SK-N-SH (cell line): Measurements from ENCODE around the gene IQCK. TPM values are rescaled to one million over a fixed set of nuclear protein-coding genes. Genes with fewer than 3 reads are reported as not detected.

Source experiments
- CTCF ChIA-PET: fragments of 300-600, 350-600 bp; formaldehyde crosslinking; extraction: SDS; loops from one replicate; lab custom pipeline; 2021; lab: Yijun Ruan, JAX
- POLR2A ChIA-PET: fragments of 350-600 bp; sonication (Branson Sonifier 250); formaldehyde crosslinking; extraction: SDS; loops from one replicate; lab custom pipeline; 2020; ENCODE audit warnings: antibody characterized with exemption, inconsistent platforms; lab: Yijun Ruan, JAX
- DNase-seq: peaks from one replicate; pipeline ENCODE4 v3.0.0; 2012
- H2AFZ ChIP-seq: fragments of 200-600 bp; sonication (generic); 2 replicates; pipeline ENCODE4 v1.8.1; 2016; ENCODE audit warnings: antibody characterized with exemption, mild to moderate bottlenecking, low read depth
- H3F3A ChIP-seq: fragments of 200-600 bp; sonication (generic); replicated peaks from 2 replicates; pipeline ENCODE3; 2016; ENCODE audit warnings: antibody characterized with exemption, mild to moderate bottlenecking; ENCODE audit not compliant: insufficient read depth
- H3K27ac ChIP-seq, 2 experiments: fragments of 200-500 bp in 1 of 2; fragments of 200-600 bp in 1 of 2; sonication (Bioruptor generic) in 1 of 2; sonication (generic), shearing (Covaris generic) in 1 of 2; 2 replicates each; pipeline versions ENCODE4 v1.5.1 to v1.6.1; 2014 to 2016; ENCODE audit warnings: low read depth in 2 of 2, inconsistent platforms in 1 of 2, low read length in 1 of 2, mild to moderate bottlenecking in 1 of 2, mixed read lengths in 1 of 2
- H3K27me3 ChIP-seq: fragments of 200-600 bp; sonication (generic), shearing (Covaris generic); 2 replicates; pipeline ENCODE4 v1.6.1; 2016; ENCODE audit warnings: mixed run types; ENCODE audit not compliant: insufficient read depth
- H3K36me3 ChIP-seq, 2 experiments: fragments of 200-500 bp in 1 of 2; fragments of 200-600 bp in 1 of 2; sonication (Bioruptor generic) in 1 of 2; sonication (generic) in 1 of 2; replicated peaks in 1 of 2; 2 replicates each; pipeline versions ENCODE3 to v1.5.1; 2014 to 2016; ENCODE audit warnings: low read length in 1 of 2, mild to moderate bottlenecking in 1 of 2; ENCODE audit not compliant: insufficient read depth in 2 of 2, control insufficient read depth in 1 of 2
- H3K4me1 ChIP-seq, 2 experiments: fragments of 200-500 bp in 1 of 2; fragments of 200-600 bp in 1 of 2; sonication (Bioruptor generic) in 1 of 2; sonication (generic), shearing (Covaris generic) in 1 of 2; 2 replicates each; pipeline versions ENCODE4 v1.5.1 to v1.6.1; 2014 to 2016; ENCODE audit warnings: low read depth in 1 of 2, low read length in 1 of 2, mixed run types in 1 of 2; ENCODE audit not compliant: insufficient read depth in 2 of 2, control insufficient read depth in 1 of 2
- H3K4me2 ChIP-seq: fragments of 200-600 bp; sonication (generic), shearing (Covaris generic); 2 replicates; pipeline ENCODE4 v1.6.1; 2017; ENCODE audit warnings: mixed run types
- H3K4me3 ChIP-seq, 2 experiments: fragments of 200-500 bp in 1 of 2; fragments of 200-600 bp in 1 of 2; sonication (Bioruptor generic) in 1 of 2; sonication (generic), shearing (Covaris generic) in 1 of 2; 2 replicates each; pipeline versions ENCODE4 v1.5.1 to v1.8.1; 2014 to 2016; ENCODE audit warnings: low read depth in 2 of 2, inconsistent platforms in 1 of 2, low read length in 1 of 2, mild to moderate bottlenecking in 1 of 2, mixed read lengths in 1 of 2, moderate library complexity in 1 of 2
- H3K79me2 ChIP-seq: fragments of 200-600 bp; sonication (generic); 2 replicates; pipeline ENCODE4 v1.8.1; 2017; ENCODE audit warnings: mild to moderate bottlenecking; ENCODE audit not compliant: insufficient read depth
- H3K9ac ChIP-seq: fragments of 200-600 bp; sonication (generic); 2 replicates; pipeline ENCODE4 v1.6.1; 2017; ENCODE audit warnings: mixed run types
- H3K9me2 ChIP-seq: fragments of 200-600 bp; sonication (generic); 2 replicates; pipeline ENCODE4 v1.6.1; 2017; ENCODE audit warnings: mixed run types
- H3K9me3 ChIP-seq: fragments of 200-600 bp; sonication (generic); 2 replicates; pipeline ENCODE4 v1.6.1; 2017; ENCODE audit warnings: mixed run types, mild to moderate bottlenecking, moderate library complexity
- H4K20me1 ChIP-seq: fragments of 200-600 bp; sonication (generic); 2 replicates; pipeline ENCODE4 v1.6.1; 2017; ENCODE audit warnings: mild to moderate bottlenecking, mixed run types; ENCODE audit not compliant: insufficient read depth
- CHD2 ChIP-seq: fragments of 150-350 bp; IDR thresholded peaks from 2 replicates; pipeline ENCODE4 v1.6.1; 2018; ENCODE audit warnings: low read length; ENCODE audit not compliant: partially characterized antibody
- FOXJ3 ChIP-seq: sonication (generic); formaldehyde crosslinking; IDR thresholded peaks from 2 replicates; pipeline ENCODE4 v1.5.1; 2020; ENCODE audit warnings: mild to moderate bottlenecking, missing genetic modification reagents
- FOXM1 ChIP-seq: IDR thresholded peaks from 2 replicates; pipeline ENCODE4 v1.4.0; 2012; ENCODE audit warnings: low read depth, mild to moderate bottlenecking
- GABPA ChIP-seq: IDR thresholded peaks from 2 replicates; pipeline ENCODE4 v1.4.0; 2012; ENCODE audit warnings: low read depth, mild to moderate bottlenecking
- IRF3 ChIP-seq: fragments of 150-350 bp; IDR thresholded peaks from 2 replicates; pipeline ENCODE4 v1.6.1; 2016; ENCODE audit warnings: mild to moderate bottlenecking, low read depth, low read length
- JUND ChIP-seq: IDR thresholded peaks from 2 replicates; pipeline ENCODE4 v1.4.0; 2012
- MEF2A ChIP-seq: IDR thresholded peaks from 2 replicates; pipeline ENCODE4 v1.4.0; 2012; ENCODE audit warnings: low read depth, borderline replicate concordance
- NFIC ChIP-seq: IDR thresholded peaks from 2 replicates; pipeline ENCODE4 v1.4.0; 2012; ENCODE audit warnings: borderline replicate concordance
- RCOR1 ChIP-seq: fragments of 150-350 bp; IDR thresholded peaks from 2 replicates; pipeline ENCODE4 v1.6.1; 2017; ENCODE audit warnings: antibody characterized with exemption, low read length
- RXRA ChIP-seq: IDR thresholded peaks from 2 replicates; pipeline ENCODE4 v1.4.0; 2012; ENCODE audit warnings: low read depth, mild to moderate bottlenecking, borderline replicate concordance
- TAF1 ChIP-seq: IDR thresholded peaks from 2 replicates; pipeline ENCODE4 v1.6.1; 2012; ENCODE audit warnings: low read depth, mild to moderate bottlenecking, low read length, moderate library complexity, borderline replicate concordance
- USF1 ChIP-seq: IDR thresholded peaks from 2 replicates; pipeline ENCODE4 v1.4.0; 2012; ENCODE audit warnings: low read depth, borderline replicate concordance
- WGBS: methylation state at CpG from one replicate; pipeline ENCODE4 v1.1.6; 2017; ENCODE audit warnings: low lambda C conversion rate; 5-methylcytosine and 5-hydroxymethylcytosine counted together
- polyA plus RNA-seq, 3 experiments: library from polyadenylated mRNA; depleted of rRNA; stranded (reverse); fragments of >200 nt; gene quantifications; 2 replicates each; pipeline ENCODE4 v1.2.3, GENCODE V29; 2012

IQCK gene
- polyA plus RNA-seq, 1 of the 3 experiments (the other 2 are of a cell fraction) = 7.3 TPM

GRCh38 chr16:19837984-19838707, 120.1 kb downstream of the IQCK start:
- no peak overlapping the region for H3K9ac ChIP-seq

GRCh38 chr16:19840524-19841110, 122.5 kb downstream of the IQCK start:
- CTCF ChIA-PET = interaction anchor here (0.6 kb wide), 1 partner anchor 866 kb away, joined by 3 read pairs; no protein-coding TSS in a partner anchor
- Histone ChIP-seq H3K27me3 (no peaks in the 10 kb centered on the region), H3K79me2 (no peaks in the 10 kb centered on the region), H3K36me3 (no peaks in the 10 kb centered on the region), H4K20me1 (no peaks in the 10 kb centered on the region), H3K9ac (no peak overlapping the region), H3K4me1 (0 out of 4 replicates have a peak, but pooled peaks cover 0 to 3% of the 10 kb centered on the region in 2 experiments), H2AFZ (no peak overlapping the region), H3K27ac (no peak overlapping the region), H3K4me2 (no peak overlapping the region), H3K9me3 (no peaks in the 10 kb centered on the region), H3K4me3 (no peak overlapping the region), H3F3A (peaks cover 17% of the 10 kb centered on the region), H3K9me2 (no peaks in the 10 kb centered on the region)
- 92% methylated on average over 3 of the region's 3 CpGs for WGBS
- DNase-seq = no peak
- TF ChIP-seq FOXJ3 (CRISPR knock-in tag) = no peak
- no peak for TF ChIP-seq JUND
- TF ChIP-seq RXRA = no peak
- no peak for TF ChIP-seq MEF2A
- TF ChIP-seq TAF1 = no peak
- TF ChIP-seq RCOR1 = no peak
- TF ChIP-seq USF1 = no peak
- TF ChIP-seq FOXM1 = no peak
- POLR2A ChIA-PET = no interaction called here

More at GRCh38 chr16:19837984-19838707, 120.1 kb downstream of the IQCK start:
- Histone ChIP-seq H3K4me3 (no peak overlapping the region), H3K27ac (no peak overlapping the region), H3K9me2 (no peaks in the 10 kb centered on the region), H2AFZ (no peak overlapping the region), H3K9me3 (no peaks in the 10 kb centered on the region), H3K4me1 (0 out of 4 replicates have a peak, but pooled peaks cover 0 to 5% of the 10 kb centered on the region in 2 experiments), H3K36me3 (no peaks in the 10 kb centered on the region), H3K27me3 (no peaks in the 10 kb centered on the region), H3K79me2 (no peaks in the 10 kb centered on the region), H3F3A (peaks cover 12% of the 10 kb centered on the region), H3K4me2 (no peak overlapping the region), H4K20me1 (no peaks in the 10 kb centered on the region)
- CTCF ChIA-PET = interaction anchor here (0.7 to 1.2 kb wide), 4 partner anchors 47 to 254 kb away, joined by 3 to 4 read pairs (median 3); partner anchors contain the start of gene GPRC5B
- no peak for DNase-seq
- 88% methylated on average over 13 of the region's 13 CpGs for WGBS
- TF ChIP-seq NFIC (no peak), GABPA (no peak), IRF3 (no peak), CHD2 (no peak)
- POLR2A ChIA-PET = no interaction called here
